Lower lobe of right lung (tissue), 2 donors: ENCODE data around the gene LCE4A. TPM values are rescaled to one million over a fixed set of nuclear protein-coding genes. Genes with fewer than 3 reads are reported as not detected.
"Not testable (repeated sequence)": the region's sequence is repeated elsewhere in the genome, so short reads cannot be mapped to it uniquely, and the experiment has no call there.

Source experiments
- ATAC-seq, 2 donors: fragments of 200-7000 bp; cut with Tn5 transposase; one replicate each; pipeline ENCODE4 v1.9.1; 2020 to 2022; ENCODE audit warnings: mild to moderate bottlenecking in 2 of 2, moderate library complexity in 2 of 2
- DNase-seq: peaks from one replicate; pipeline ENCODE4 v3.0.0-alpha.2; 2020
- H3K27ac ChIP-seq: fragments of 200-600 bp; one replicate; pipeline ENCODE4 v1.8.0; 2022
- H3K27me3 ChIP-seq: fragments of 200-600 bp; one replicate; pipeline ENCODE4 v1.8.0; 2022; ENCODE audit warnings: low read depth
- H3K36me3 ChIP-seq: fragments of 200-600 bp; one replicate; pipeline ENCODE4 v1.8.0; 2022; ENCODE audit warnings: mild to moderate bottlenecking
- H3K4me1 ChIP-seq: fragments of 200-600 bp; one replicate; pipeline ENCODE4 v1.8.0; 2022
- H3K4me3 ChIP-seq: fragments of 200-600 bp; one replicate; pipeline ENCODE4 v1.8.0; 2022; ENCODE audit warnings: mild to moderate bottlenecking
- H3K9me3 ChIP-seq: fragments of 200-600 bp; one replicate; pipeline ENCODE4 v1.8.0; 2022
- intact Hi-C: fragments of 100-400 bp; cut with DNase I; formaldehyde crosslinking; loops from one replicate; pipeline ENCODE4 v1.11.0; 2022
- long read RNA-seq: library from polyadenylated mRNA; unstranded; transcript quantifications from one replicate; pipeline ENCODE4 v2.0.0, GENCODE V29; 2021
- total RNA-seq: library from RNA; stranded (reverse); fragmentation: NEBNext Ultra II Directional; extraction: Animal tissue kit (Norgen Biotek cat#: 25700); gene quantifications from one replicate; pipeline ENCODE4 v1.2.1, GENCODE V29; 2021
- TF ChIP-seq, protein P1 (sequence below): fragments of 200-600 bp; IDR thresholded peaks from one replicate; pipeline ENCODE4 v1.8.0; 2022; ENCODE audit warnings: antibody characterized with exemption, mild to moderate bottlenecking
- donor health status: DM: no; HTN: yes; CAD: no; lungs with severe emphysema.

The LCE4A gene, protein sequence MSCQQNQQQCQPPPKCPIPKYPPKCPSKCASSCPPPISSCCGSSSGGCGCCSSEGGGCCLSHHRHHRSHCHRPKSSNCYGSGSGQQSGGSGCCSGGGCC
- total RNA-seq = not detected
- long read RNA-seq = 0 reads

DNA sequence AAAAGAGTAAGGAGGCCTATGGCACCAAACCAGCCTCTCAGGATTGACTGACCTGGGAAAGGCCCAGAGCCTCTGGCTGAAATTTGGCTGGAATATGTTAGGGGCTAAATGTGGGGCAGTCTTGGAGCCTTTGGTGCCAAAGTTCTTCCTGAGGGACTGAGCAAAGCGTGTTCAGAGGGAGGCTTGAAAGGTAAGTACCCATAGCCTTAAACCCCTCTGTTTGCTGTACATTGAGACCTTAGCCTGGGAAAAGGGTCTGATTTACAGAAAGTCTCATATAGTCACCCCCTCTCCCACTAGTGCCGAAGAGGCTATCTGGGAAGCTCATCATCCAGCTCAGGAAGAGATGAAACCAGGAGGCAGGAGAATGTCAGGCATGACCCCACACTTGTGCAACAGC lies at the start of gene LCE4A:
LCE4A (plus strand) TSS at position 301 of the 400 bp plus-strand sequence. CDS start 916 bp downstream, outside the sequence.
- Histone ChIP-seq H3K27ac (no peak within 1 kb of the TSS), H3K9me3 (no peaks in the 10 kb centered on the region), H3K4me1 (no peaks in the 10 kb centered on the region), H3K4me3 (no peak within 1 kb of the TSS), H3K27me3 (peaks cover 19% of the 10 kb centered on the region), H3K36me3 (no peaks in the 10 kb centered on the region)
- DNase-seq = no peak
- ATAC-seq = no peak
- TF ChIP-seq, protein P1, sequence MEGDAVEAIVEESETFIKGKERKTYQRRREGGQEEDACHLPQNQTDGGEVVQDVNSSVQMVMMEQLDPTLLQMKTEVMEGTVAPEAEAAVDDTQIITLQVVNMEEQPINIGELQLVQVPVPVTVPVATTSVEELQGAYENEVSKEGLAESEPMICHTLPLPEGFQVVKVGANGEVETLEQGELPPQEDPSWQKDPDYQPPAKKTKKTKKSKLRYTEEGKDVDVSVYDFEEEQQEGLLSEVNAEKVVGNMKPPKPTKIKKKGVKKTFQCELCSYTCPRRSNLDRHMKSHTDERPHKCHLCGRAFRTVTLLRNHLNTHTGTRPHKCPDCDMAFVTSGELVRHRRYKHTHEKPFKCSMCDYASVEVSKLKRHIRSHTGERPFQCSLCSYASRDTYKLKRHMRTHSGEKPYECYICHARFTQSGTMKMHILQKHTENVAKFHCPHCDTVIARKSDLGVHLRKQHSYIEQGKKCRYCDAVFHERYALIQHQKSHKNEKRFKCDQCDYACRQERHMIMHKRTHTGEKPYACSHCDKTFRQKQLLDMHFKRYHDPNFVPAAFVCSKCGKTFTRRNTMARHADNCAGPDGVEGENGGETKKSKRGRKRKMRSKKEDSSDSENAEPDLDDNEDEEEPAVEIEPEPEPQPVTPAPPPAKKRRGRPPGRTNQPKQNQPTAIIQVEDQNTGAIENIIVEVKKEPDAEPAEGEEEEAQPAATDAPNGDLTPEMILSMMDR = no peak
- intact Hi-C loops = no loop called here

DNA sequence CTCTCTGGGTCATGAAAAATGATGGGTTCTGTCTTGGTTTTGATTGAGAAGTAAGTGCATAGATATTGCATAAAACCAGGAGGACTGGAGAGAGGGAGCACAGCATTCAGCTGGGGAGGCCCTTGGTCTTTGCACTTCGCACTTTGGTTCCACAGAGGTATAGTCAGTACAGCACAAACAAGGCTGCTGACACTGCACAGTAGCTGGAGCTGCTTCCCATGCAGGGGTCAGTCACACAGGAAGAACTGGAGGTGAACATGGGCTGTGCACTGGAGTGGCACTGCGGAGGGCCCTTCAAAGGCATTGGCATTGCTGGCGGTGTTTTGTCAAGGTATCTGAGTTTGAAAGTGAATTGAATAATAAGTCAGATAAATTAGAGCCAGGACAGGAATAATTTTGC lies 49.3 kb upstream of the LCE4A start:
- Histone ChIP-seq H3K9me3 (no peaks in the 10 kb centered on the region), H3K27ac (no peak overlapping the region), H3K36me3 (no peaks in the 10 kb centered on the region), H3K27me3 (no peaks in the 10 kb centered on the region), H3K4me3 (no peak overlapping the region), H3K4me1 (no peaks in the 10 kb centered on the region)
- intact Hi-C loops = no loop called here
- DNase-seq = no peak
- TF ChIP-seq, protein P1 = no peak
- no peak for ATAC-seq

DNA sequence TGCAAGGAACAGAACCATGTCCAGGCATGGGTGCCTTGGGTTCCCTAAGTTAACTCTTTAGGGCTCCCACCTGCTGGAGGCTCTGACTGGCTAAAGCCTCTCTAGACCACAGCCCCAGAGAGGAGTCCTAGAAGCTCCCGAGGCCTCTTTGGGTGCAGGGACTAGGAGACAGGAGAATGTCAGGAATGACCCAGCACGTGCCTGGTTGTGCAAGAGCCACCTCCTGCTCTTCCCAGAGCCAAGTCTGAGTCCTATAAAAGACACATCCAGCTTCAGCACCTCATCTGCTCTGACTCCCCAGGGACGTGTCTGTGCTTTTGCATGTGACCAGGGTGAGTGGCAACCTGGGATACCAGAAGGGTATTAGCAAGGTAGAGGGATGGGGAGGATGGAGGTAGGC lies 44.9 kb upstream of the LCE4A start, which contains the start of gene LCE2D:
LCE2D (plus strand) TSS at position 283 of the 400 bp plus-strand sequence. CDS start 726 bp downstream, outside the sequence.
- Histone ChIP-seq H3K27ac (no peak within 1 kb of the TSS), H3K4me3 (no peak within 1 kb of the TSS), H3K36me3 (no peaks in the 10 kb centered on the region), H3K4me1 (no peaks in the 10 kb centered on the region), H3K27me3 (no peaks in the 10 kb centered on the region), H3K9me3 (no peaks in the 10 kb centered on the region)
- ATAC-seq (no peak), DNase-seq (no peak)
- intact Hi-C loops = no loop called here
- TF ChIP-seq, protein P1 = no peak

DNA sequence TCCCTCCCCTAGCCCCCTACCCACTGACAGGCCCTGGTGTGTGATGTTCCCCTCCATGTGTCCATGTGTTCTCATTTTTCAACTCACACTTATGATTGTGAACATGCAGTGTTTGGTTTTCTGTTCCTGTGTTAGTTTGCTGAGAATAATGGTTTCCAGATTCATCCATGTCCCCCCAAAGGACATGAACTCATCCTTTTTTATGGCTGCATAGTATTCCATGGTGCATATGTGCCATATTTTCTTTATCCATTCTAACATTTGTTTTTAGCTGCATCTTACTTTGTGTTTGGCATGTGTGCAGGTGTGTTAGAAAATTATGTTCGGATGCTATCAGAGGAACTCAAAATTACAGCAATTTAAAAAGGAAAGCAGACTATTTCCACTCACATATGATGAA lies 41.8 kb upstream of the LCE4A start:
- H3K4me1 ChIP-seq, intact Hi-C loops, ATAC-seq, H3K9me3 ChIP-seq, H3K36me3 ChIP-seq, DNase-seq, H3K27me3 ChIP-seq, H3K27ac ChIP-seq, H3K4me3 ChIP-seq: not testable (repeated sequence)

DNA sequence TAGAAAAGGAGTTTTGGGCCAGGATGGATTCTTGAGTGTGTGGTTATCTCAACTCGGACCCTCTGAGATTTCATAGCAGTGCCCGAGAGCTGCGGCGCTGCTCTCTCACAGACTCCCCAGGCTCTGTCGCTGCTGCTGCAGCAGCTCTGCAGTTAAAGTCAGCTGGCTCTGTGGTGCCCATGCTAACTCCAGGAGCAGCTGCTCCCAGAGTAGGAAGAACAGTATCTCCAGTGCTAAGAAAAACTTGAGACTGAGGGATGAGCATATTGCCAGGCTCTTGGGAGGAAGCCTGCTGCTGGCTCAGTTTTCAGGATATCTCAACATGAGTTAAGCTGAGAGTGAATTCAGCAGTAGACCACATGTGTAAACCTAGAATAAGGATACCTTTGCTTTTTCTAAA lies 40.3 kb upstream of the LCE4A start:
- Histone ChIP-seq H3K27ac (no peak overlapping the region), H3K9me3 (no peaks in the 10 kb centered on the region), H3K4me1 (no peaks in the 10 kb centered on the region), H3K27me3 (no peaks in the 10 kb centered on the region), H3K36me3 (no peaks in the 10 kb centered on the region), H3K4me3 (no peak overlapping the region)
- intact Hi-C loops = no loop called here
- TF ChIP-seq, protein P1 = no peak
- ATAC-seq (no peak), DNase-seq (no peak)

DNA sequence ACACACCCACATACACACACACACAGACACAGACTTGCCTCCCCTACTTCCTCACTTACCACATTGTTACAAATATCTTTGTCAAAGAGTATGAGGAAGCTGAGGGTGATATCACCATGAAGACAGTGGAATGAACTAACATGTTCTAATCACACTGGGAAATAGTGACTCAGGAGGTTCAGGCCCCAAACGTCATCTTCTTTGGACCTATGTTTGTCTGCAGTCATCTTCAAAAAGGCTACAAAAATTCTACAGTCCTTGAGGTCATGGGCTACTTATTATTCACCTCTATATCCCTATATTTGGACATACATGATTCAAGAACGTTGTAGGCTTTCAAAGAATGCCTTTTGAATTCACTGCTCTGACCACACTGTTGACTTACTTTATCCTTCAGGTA lies 34.9 kb upstream of the LCE4A start:
- no peaks in the 10 kb centered on the region for H3K9me3 ChIP-seq

DNA sequence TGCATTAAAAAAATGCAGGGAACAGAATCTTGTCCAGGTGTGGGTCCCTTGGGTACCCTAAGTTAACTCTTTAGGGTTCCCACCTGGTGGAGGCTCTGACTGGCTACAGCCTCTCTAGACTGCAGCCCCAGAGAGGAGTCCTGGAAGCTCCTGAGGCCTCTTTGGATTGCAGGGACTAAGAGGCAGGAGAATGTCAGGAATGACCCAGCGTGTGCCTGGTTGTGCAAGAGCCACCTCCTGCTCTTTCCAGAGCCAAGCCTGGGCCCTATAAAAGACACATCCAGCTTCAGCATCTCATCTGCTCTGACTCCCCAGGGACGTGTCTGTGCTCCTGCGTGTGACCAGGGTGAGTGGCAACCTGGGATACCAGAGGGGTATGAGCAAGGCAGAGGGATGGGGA lies 33.0 kb upstream of the LCE4A start, which contains the start of gene LCE2C:
LCE2C (plus strand) TSS at position 297 of the 400 bp plus-strand sequence. CDS start 737 bp downstream, outside the sequence.
- H3K4me3 ChIP-seq, H3K4me1 ChIP-seq, DNase-seq, H3K9me3 ChIP-seq, ATAC-seq, H3K27ac ChIP-seq, H3K36me3 ChIP-seq, H3K27me3 ChIP-seq, intact Hi-C loops: not testable (repeated sequence)

More for the DNA sequence above, 34.9 kb upstream of the LCE4A start:
- TF ChIP-seq, protein P1 = no peak
- DNase-seq (no peak), ATAC-seq (no peak)
- intact Hi-C loops = no loop called here
- Histone ChIP-seq H3K4me1 (no peaks in the 10 kb centered on the region), H3K27me3 (no peaks in the 10 kb centered on the region), H3K27ac (no peak overlapping the region), H3K4me3 (no peak overlapping the region), H3K36me3 (no peaks in the 10 kb centered on the region)
